Measurements from ENCODE around the gene DXO. TPM values are rescaled to one million over a fixed set of nuclear protein-coding genes. Genes with fewer than 3 reads are reported as not detected.
"Not testable (repeated sequence)": the region's sequence is repeated elsewhere in the genome, so short reads cannot be mapped to it uniquely, and the experiment has no call there.

DXO gene
- polyA plus RNA-seq, 1 donor from 2014 or later = 20.0 TPM

DNA sequence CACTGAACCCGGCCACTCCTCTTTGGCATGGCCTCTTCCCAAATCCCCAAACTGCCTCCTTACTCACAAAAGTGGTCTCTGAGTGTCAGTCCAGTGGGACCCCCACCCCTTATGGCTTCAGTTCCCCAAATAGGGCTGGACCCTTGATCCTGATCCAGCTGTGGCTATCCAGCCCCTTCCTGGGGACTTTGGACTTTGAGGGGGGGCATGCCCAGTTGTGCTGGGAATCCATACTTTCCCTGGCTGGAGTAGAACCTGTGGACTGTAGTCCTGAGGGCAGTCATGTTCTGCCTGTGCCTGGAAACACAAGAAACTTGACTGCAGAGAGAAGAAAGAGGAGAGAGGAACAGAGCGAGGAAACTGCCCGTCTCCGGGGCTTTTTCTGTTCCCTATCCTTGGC, 32.5 kb upstream of the DXO start:
- not testable (repeated sequence) for H3K36me3 ChIP-seq (ENCODE audit: insufficient read depth, low read length); H3K9me3 ChIP-seq (ENCODE audit: low read length); H3K79me2 ChIP-seq (replicated peaks; ENCODE audit: insufficient read depth, low read length); H3K9ac ChIP-seq (ENCODE audit: low read length); H3K27ac ChIP-seq (ENCODE audit: low read length); H4K20me1 ChIP-seq (ENCODE audit: insufficient read depth); H3F3A ChIP-seq (ENCODE audit: insufficient read depth, low read length, poor library complexity, severe bottlenecking); H2AFZ ChIP-seq (ENCODE audit: low read depth, low read length); H3K9me2 ChIP-seq (ENCODE audit: insufficient read depth, low read length); H3K27me3 ChIP-seq (ENCODE audit: insufficient read depth, low read depth, low read length); H3K4me3 ChIP-seq (ENCODE audit: low read length); H3K4me2 ChIP-seq (ENCODE audit: low read length)

DNA sequence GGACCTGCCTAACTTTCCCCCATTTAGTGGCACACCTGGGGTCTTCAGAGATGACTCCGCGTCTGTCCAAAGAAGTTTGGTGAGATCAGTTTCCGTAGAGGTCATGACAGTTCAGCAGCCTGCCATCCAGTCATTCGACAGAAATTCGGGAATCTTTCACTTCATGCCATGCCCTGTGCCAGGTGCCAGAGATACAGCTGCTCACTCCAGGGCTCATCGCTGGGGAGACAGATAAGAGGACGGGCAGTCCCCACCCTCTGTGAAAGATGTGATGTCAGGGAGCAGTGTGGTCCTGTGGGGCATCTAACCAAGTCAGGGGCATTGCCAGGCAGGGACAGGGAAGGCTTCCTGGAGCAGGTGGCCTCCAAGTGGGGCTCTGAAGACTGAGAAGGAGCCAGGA, 31.4 kb upstream of the DXO start:
- not testable (repeated sequence) for H3K79me2 ChIP-seq (replicated peaks; ENCODE audit: insufficient read depth, low read length); H3F3A ChIP-seq (ENCODE audit: insufficient read depth, low read length, poor library complexity, severe bottlenecking); H3K27ac ChIP-seq (ENCODE audit: low read length); H3K9me2 ChIP-seq (ENCODE audit: insufficient read depth, low read length); H3K36me3 ChIP-seq (ENCODE audit: insufficient read depth, low read length); H3K4me2 ChIP-seq (ENCODE audit: low read length); H2AFZ ChIP-seq (ENCODE audit: low read depth, low read length); H3K9ac ChIP-seq (ENCODE audit: low read length); H3K27me3 ChIP-seq (ENCODE audit: insufficient read depth, low read depth, low read length); H3K9me3 ChIP-seq (ENCODE audit: low read length); H4K20me1 ChIP-seq (ENCODE audit: insufficient read depth); H3K4me3 ChIP-seq (ENCODE audit: low read length)

- not testable (repeated sequence) for H3K4me2 ChIP-seq (ENCODE audit: low read length)
These were observed 30.8 kb upstream of the DXO start for GRCh38 chr6:32002546-32003268.

GRCh38 chr6:31996385-31996784, 24.4 kb upstream of the DXO start:
- not testable (repeated sequence) for H3K36me3 ChIP-seq (ENCODE audit: insufficient read depth, low read length); H4K20me1 ChIP-seq (ENCODE audit: insufficient read depth); H3K9me3 ChIP-seq (ENCODE audit: low read length); H3K4me2 ChIP-seq (ENCODE audit: low read length); H3K9ac ChIP-seq (ENCODE audit: low read length); H3K27me3 ChIP-seq (ENCODE audit: insufficient read depth, low read depth, low read length); H3K27ac ChIP-seq (ENCODE audit: low read length); H3F3A ChIP-seq (ENCODE audit: insufficient read depth, low read length, poor library complexity, severe bottlenecking); H3K79me2 ChIP-seq (replicated peaks; ENCODE audit: insufficient read depth, low read length); H2AFZ ChIP-seq (ENCODE audit: low read depth, low read length); H3K4me3 ChIP-seq (ENCODE audit: low read length); H3K9me2 ChIP-seq (ENCODE audit: insufficient read depth, low read length)

More at GRCh38 chr6:32002546-32003268, 30.8 kb upstream of the DXO start:
- H3F3A ChIP-seq (ENCODE audit: insufficient read depth, low read length, poor library complexity, severe bottlenecking); H2AFZ ChIP-seq (ENCODE audit: low read depth, low read length); H3K27me3 ChIP-seq (ENCODE audit: insufficient read depth, low read depth, low read length); H3K9me2 ChIP-seq (ENCODE audit: insufficient read depth, low read length); H3K79me2 ChIP-seq (replicated peaks; ENCODE audit: insufficient read depth, low read length); H3K27ac ChIP-seq (ENCODE audit: low read length); H3K36me3 ChIP-seq (ENCODE audit: insufficient read depth, low read length); H3K9ac ChIP-seq (ENCODE audit: low read length); H3K4me3 ChIP-seq (ENCODE audit: low read length); H3K9me3 ChIP-seq (ENCODE audit: low read length); H4K20me1 ChIP-seq (ENCODE audit: insufficient read depth): not testable (repeated sequence)

GRCh38 chr6:31994421-31994820, 22.5 kb upstream of the DXO start:
- not testable (repeated sequence) for H3K4me2 ChIP-seq (ENCODE audit: low read length); H3K27me3 ChIP-seq (ENCODE audit: insufficient read depth, low read depth, low read length); H3K27ac ChIP-seq (ENCODE audit: low read length); H3K9ac ChIP-seq (ENCODE audit: low read length); H3K9me3 ChIP-seq (ENCODE audit: low read length); H3K4me3 ChIP-seq (ENCODE audit: low read length); H3K36me3 ChIP-seq (ENCODE audit: insufficient read depth, low read length); H3K79me2 ChIP-seq (replicated peaks; ENCODE audit: insufficient read depth, low read length); H4K20me1 ChIP-seq (ENCODE audit: insufficient read depth); H3F3A ChIP-seq (ENCODE audit: insufficient read depth, low read length, poor library complexity, severe bottlenecking); H3K9me2 ChIP-seq (ENCODE audit: insufficient read depth, low read length); H2AFZ ChIP-seq (ENCODE audit: low read depth, low read length)

- H3K4me3 ChIP-seq (ENCODE audit: low read length); H3F3A ChIP-seq (ENCODE audit: insufficient read depth, low read length, poor library complexity, severe bottlenecking); H3K4me2 ChIP-seq (ENCODE audit: low read length); H4K20me1 ChIP-seq (ENCODE audit: insufficient read depth); H3K9ac ChIP-seq (ENCODE audit: low read length); H3K79me2 ChIP-seq (replicated peaks; ENCODE audit: insufficient read depth, low read length); H3K9me3 ChIP-seq (ENCODE audit: low read length); H3K27me3 ChIP-seq (ENCODE audit: insufficient read depth, low read depth, low read length); H3K9me2 ChIP-seq (ENCODE audit: insufficient read depth, low read length); H3K27ac ChIP-seq (ENCODE audit: low read length); H3K36me3 ChIP-seq (ENCODE audit: insufficient read depth, low read length); H2AFZ ChIP-seq (ENCODE audit: low read depth, low read length): not testable (repeated sequence)
These were observed 17.4 kb upstream of the DXO start for GRCh38 chr6:31989363-31989762.

DNA sequence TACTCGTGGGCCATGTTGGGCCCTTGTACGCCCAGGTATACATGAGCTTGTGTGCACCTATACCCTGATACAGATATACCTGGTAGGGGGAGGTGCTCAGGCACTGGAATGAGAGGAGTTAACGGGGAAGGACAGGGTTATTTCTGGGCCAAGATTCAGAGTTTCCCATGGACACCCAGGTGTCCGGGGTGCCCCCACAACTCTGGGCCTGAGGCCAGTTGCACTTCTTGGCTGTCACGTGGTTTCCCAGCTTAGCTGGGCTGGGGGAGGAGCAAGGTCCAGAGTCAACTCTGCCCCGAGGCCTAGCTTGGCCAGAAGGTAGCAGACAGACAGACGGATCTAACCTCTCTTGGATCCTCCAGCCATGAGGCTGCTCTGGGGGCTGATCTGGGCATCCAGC, 9.8 kb upstream of the DXO start, which contains the start of gene C4A:
C4A (plus strand) TSS at position 314 of the 400 bp plus-strand sequence; CDS start at position 365, 51 bp downstream.
- not testable (repeated sequence) for H3K4me2 ChIP-seq (ENCODE audit: low read length); H2AFZ ChIP-seq (ENCODE audit: low read depth, low read length); H3K9me3 ChIP-seq (ENCODE audit: low read length); H3K9me2 ChIP-seq (ENCODE audit: insufficient read depth, low read length); H3K27ac ChIP-seq (ENCODE audit: low read length); H3F3A ChIP-seq (ENCODE audit: insufficient read depth, low read length, poor library complexity, severe bottlenecking); H3K36me3 ChIP-seq (ENCODE audit: insufficient read depth, low read length); H3K4me3 ChIP-seq (ENCODE audit: low read length); H4K20me1 ChIP-seq (ENCODE audit: insufficient read depth); H3K79me2 ChIP-seq (replicated peaks; ENCODE audit: insufficient read depth, low read length); H3K9ac ChIP-seq (ENCODE audit: low read length); H3K27me3 ChIP-seq (ENCODE audit: insufficient read depth, low read depth, low read length)

DNA sequence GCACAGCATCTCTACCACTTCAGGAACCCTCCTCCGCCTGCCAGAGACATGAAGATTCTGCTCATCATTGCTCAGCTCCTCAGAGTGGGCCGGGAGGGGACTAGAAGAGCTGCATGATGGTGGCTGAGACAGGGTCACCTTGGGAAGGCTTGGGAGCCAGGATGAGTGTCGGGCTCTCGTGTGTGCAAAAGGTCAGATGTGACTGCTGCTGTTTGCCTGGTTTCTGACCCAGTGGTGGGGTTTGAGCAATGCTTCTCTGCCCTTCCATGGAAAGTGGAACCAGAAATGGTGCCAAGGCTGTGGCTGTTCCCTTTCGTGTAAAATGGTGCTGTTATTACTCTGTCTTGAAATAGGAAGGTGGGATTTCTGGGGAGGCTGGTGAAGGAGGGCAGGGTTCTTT, 9.1 kb upstream of the DXO start:
- not testable (repeated sequence) for H3K4me2 ChIP-seq (ENCODE audit: low read length); H3K9ac ChIP-seq (ENCODE audit: low read length); H3F3A ChIP-seq (ENCODE audit: insufficient read depth, low read length, poor library complexity, severe bottlenecking); H3K4me3 ChIP-seq (ENCODE audit: low read length); H3K27me3 ChIP-seq (ENCODE audit: insufficient read depth, low read depth, low read length); H2AFZ ChIP-seq (ENCODE audit: low read depth, low read length); H3K36me3 ChIP-seq (ENCODE audit: insufficient read depth, low read length); H3K79me2 ChIP-seq (replicated peaks; ENCODE audit: insufficient read depth, low read length); H3K9me3 ChIP-seq (ENCODE audit: low read length); H3K27ac ChIP-seq (ENCODE audit: low read length); H3K9me2 ChIP-seq (ENCODE audit: insufficient read depth, low read length); H4K20me1 ChIP-seq (ENCODE audit: insufficient read depth)

All from neural cell (in vitro differentiated cells).